Skeletal muscle tissue (tissue), 5 donors: ENCODE data around the gene INTS3. TPM values are rescaled to one million over a fixed set of nuclear protein-coding genes. Genes with fewer than 3 reads are reported as not detected.

Source experiments
- H3K27ac ChIP-seq: one replicate; pipeline ENCODE4 v1.7.0; 2013; ENCODE audit warnings: mild to moderate bottlenecking, low read depth, low read length, inconsistent platforms
- H3K27me3 ChIP-seq, 3 donors: one replicate each; pipeline ENCODE4 v1.7.0; 2013; ENCODE audit warnings: low read length in 3 of 3; ENCODE audit not compliant: control insufficient read depth in 3 of 3, insufficient read depth in 3 of 3
- H3K36me3 ChIP-seq, 3 donors: one replicate each; pipeline ENCODE4 v1.7.0; 2013; ENCODE audit warnings: low read length in 3 of 3; ENCODE audit not compliant: control insufficient read depth in 3 of 3, insufficient read depth in 3 of 3
- H3K4me1 ChIP-seq, 3 donors: one replicate each; pipeline ENCODE4 v1.7.0; 2013; ENCODE audit warnings: low read length in 3 of 3, mild to moderate bottlenecking in 3 of 3; ENCODE audit not compliant: control insufficient read depth in 3 of 3, insufficient read depth in 3 of 3
- H3K4me3 ChIP-seq, 3 donors: one replicate each; pipeline ENCODE4 v1.7.0; 2013; ENCODE audit warnings: low read length in 3 of 3
- H3K9ac ChIP-seq, 3 donors: one replicate each; pipeline ENCODE4 v1.7.0; 2013; ENCODE audit warnings: low read length in 3 of 3, mild to moderate bottlenecking in 3 of 3, moderate library complexity in 2 of 3, low read depth in 1 of 3
- H3K9me3 ChIP-seq, 3 donors: one replicate each; pipeline ENCODE4 v1.7.0; 2013; ENCODE audit warnings: low read length in 3 of 3; ENCODE audit not compliant: control insufficient read depth in 3 of 3
- small RNA-seq: library from RNA; depleted of rRNA; stranded (forward); fragments of <200 nt; gene quantifications from one replicate; pipeline ENCODE3, GENCODE V24; 2014
- total RNA-seq: library from RNA; depleted of rRNA; stranded (reverse); fragments of >200 nt; gene quantifications from one replicate; pipeline ENCODE4 v1.2.3, GENCODE V29; 2014
- donor health status: Osteomylitis.

INTS3 gene
- total RNA-seq, 1 donor from 2014 or later = 24.0 TPM

DNA sequence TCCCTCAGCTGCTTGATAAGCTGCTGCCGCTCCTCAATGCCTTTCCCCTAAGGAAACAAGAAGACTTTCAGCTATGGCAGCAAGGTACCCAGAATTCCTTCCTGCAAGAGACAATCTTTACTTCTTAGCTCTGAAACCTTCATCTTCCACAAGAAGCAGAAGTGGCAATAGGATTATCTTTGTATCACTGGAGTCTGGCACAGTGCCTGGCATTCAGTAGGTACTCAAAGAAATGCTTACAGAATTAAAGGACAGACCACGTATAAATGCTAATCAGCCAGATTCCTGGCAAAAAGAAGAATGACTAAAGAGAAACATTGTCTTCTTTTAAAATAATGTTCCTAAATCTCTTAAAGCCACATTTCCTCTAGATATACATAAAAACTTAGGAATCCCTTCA, 91.0 kb downstream of the INTS3 start:
- H3K27me3 ChIP-seq = no peaks in the 10 kb centered on the region
- H3K27ac ChIP-seq = no peak overlapping the region
- H3K9ac ChIP-seq = no peak overlapping the region
- no peak overlapping the region for H3K4me3 ChIP-seq
- no peaks in the 10 kb centered on the region for H3K9me3 ChIP-seq
- peaks cover 20 to 36% (median 34%) of the 10 kb centered on the region in 3 donors for H3K36me3 ChIP-seq
- peaks cover 4 to 12% (median 8%) of the 10 kb centered on the region in 3 donors for H3K4me1 ChIP-seq

Small RNAs within 50 kb of the gene (small RNA-seq; reads per million reads assigned to genes)
- gene MIR8083 (not detected), gene RF00019 (not detected), gene RN7SL372P (not detected)

Other genes with a start within 250 kb of the INTS3 start
- gene S100A6, start 192.1 kb upstream of the INTS3 start, total RNA-seq = 203 TPM
- gene S100A5, start 187.1 kb upstream of the INTS3 start, total RNA-seq = not detected
- 165 TPM for gene S100A4, start 182.2 kb upstream of the INTS3 start, total RNA-seq
- not detected for gene S100A3, start 178.8 kb upstream of the INTS3 start, total RNA-seq
- not detected for gene S100A2, start 162.2 kb upstream of the INTS3 start, total RNA-seq
- gene S100A16, start 114.9 kb upstream of the INTS3 start, total RNA-seq = 36.0 TPM
- gene S100A14, start 111.7 kb upstream of the INTS3 start, total RNA-seq = not detected
- 55.3 TPM for gene S100A13, start 100.5 kb upstream of the INTS3 start, total RNA-seq
- 0.52 TPM for gene S100A1, start 99.6 kb upstream of the INTS3 start, total RNA-seq
- gene CHTOP, start 94.0 kb upstream of the INTS3 start, total RNA-seq = 46.4 TPM
- 56.4 TPM for gene SNAPIN, start 69.3 kb upstream of the INTS3 start, total RNA-seq
- 148 TPM for gene ILF2, start 57.1 kb upstream of the INTS3 start, total RNA-seq
- gene NPR1, start 49.4 kb upstream of the INTS3 start, total RNA-seq = 11.5 TPM
- gene SLC27A3, start 47.4 kb downstream of the INTS3 start, total RNA-seq = 16.7 TPM
- 6.3 TPM for gene GATAD2B, start 194.9 kb downstream of the INTS3 start, total RNA-seq
- 9.9 TPM for gene DENND4B, start 218.7 kb downstream of the INTS3 start, total RNA-seq
- 3.1 TPM for gene CRTC2, start 230.6 kb downstream of the INTS3 start, total RNA-seq
- 40.2 TPM for gene SLC39A1, start 235.5 kb downstream of the INTS3 start, total RNA-seq
- 8.9 TPM for gene CREB3L4, start 239.9 kb downstream of the INTS3 start, total RNA-seq
- 87.2 TPM for gene JTB, start 249.6 kb downstream of the INTS3 start, total RNA-seq